GM18498 (cell line): ENCODE data around the gene PLCH1.

Experiments used
- ATAC-seq: cut with Tn5 transposase; IDR thresholded peaks from one replicate; pipeline ENCODE4 v1.9.1; 2021; ENCODE audit warnings: mild to moderate bottlenecking, moderate library complexity; ENCODE audit not compliant: unreplicated experiment

PLCH1 gene

GRCh38 chr3:155390351-155390750 lies 354.5 kb downstream of the PLCH1 start:
- no peak for ATAC-seq

- ATAC-seq = no peak
Observed at GRCh38 chr3:155388417-155388816, 356.5 kb downstream of the PLCH1 start.

- ATAC-seq = no peak
Observed at GRCh38 chr3:155387571-155387970, 357.3 kb downstream of the PLCH1 start.

GRCh38 chr3:155386919-155387318 lies 358.0 kb downstream of the PLCH1 start:
- ATAC-seq = no peak

GRCh38 chr3:155385896-155386625 lies 358.8 kb downstream of the PLCH1 start:
- no peak for ATAC-seq

DNA sequence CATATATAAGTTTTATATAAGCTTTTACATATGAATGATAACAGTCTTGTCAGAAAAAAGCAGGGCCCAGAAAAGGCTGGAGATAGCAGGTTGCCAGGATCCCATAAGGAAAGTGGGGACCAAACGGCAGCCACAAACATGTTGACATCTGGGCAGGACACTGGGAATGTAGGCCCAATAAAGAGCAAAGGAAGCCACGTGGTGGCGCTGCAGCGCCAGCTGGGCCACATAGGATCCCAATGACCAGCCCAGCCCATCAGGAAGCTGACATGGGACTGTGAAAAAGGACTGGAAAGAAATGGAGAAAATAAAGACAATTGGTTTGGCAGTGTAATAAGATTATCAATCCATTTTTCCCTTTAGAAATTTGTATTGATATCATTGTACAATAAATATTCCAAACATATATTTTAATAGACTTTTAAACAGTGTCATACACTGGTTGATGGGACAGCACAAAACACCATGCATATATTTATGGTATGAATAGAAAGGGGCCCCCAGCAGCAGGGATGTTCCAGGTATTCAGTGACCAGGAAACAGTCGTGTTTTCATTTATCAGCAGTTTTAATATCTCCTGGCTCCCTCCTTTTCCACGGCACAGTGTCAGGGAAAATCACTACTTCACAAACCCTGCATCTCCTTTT lies 362.4 kb downstream of the PLCH1 start:
- no peak for ATAC-seq

GRCh38 chr3:155377847-155378246 lies 367.0 kb downstream of the PLCH1 start:
- ATAC-seq = no peak

DNA sequence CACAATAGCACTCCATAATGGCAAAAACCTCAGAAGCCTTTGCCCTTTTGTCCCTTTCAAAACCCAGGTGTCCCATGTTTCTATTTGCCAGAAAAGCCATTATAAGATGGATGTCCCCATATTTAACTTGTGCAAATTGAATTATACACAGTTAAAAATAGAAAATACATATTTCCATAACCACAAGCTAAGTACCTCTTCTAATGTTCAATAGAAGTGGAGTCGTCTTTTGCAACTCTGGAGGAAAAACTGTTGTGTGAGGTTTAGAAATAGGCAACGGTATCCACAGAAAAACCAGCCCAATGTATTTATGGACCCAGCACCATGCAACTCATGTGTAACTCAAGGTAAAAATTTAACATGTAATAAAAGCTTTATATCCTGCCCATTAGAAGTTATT lies 367.8 kb downstream of the PLCH1 start:
- ATAC-seq = no peak

- ATAC-seq = no peak
Observed at GRCh38 chr3:155372281-155372680, 372.6 kb downstream of the PLCH1 start.

GRCh38 chr3:155370764-155371503 lies 373.9 kb downstream of the PLCH1 start:
- ATAC-seq = no peak

DNA sequence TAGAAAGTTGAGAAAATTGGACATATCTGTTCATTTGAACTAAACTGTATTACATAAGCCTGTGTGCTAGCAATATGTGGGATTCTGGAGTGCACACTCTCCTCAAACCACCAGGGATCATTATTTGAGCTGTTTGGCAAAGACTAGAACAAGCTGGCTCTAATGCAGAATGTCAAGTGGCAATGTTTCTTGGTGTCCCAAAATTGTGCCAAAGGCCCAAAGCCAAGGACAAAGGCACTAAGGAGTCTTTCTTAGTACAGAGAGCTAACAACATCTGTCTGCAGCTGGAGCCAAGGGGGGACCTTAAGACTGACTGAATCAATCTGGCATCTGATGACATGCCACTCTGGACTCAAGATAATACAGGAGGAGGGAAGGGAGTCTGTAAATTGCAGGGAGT lies 374.7 kb downstream of the PLCH1 start:
- ATAC-seq = no peak

DNA sequence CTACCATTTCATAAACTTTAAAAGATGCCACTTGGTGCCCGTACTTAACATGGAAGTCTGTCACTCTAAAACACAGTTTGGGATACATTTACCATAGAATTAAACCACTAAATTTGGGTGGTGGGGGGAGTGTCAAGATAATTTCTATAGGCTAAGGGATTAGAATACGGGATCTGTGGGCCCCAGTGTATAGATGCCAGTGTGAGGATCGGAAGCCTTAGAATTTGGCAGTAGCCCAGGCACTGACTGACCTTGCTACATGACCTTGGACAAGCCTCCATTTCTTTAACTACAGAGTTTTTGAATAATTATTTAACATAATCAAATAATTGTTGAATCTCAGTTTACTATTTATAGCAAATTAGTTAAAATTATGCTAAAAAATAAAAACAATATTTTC lies 375.1 kb downstream of the PLCH1 start:
- no peak for ATAC-seq

- no peak for ATAC-seq
Observed at GRCh38 chr3:155369244-155369643, 375.6 kb downstream of the PLCH1 start.

GRCh38 chr3:155368786-155369185 lies 376.1 kb downstream of the PLCH1 start:
- ATAC-seq = no peak

GRCh38 chr3:155367506-155367905 lies 377.4 kb downstream of the PLCH1 start:
- ATAC-seq = no peak

DNA sequence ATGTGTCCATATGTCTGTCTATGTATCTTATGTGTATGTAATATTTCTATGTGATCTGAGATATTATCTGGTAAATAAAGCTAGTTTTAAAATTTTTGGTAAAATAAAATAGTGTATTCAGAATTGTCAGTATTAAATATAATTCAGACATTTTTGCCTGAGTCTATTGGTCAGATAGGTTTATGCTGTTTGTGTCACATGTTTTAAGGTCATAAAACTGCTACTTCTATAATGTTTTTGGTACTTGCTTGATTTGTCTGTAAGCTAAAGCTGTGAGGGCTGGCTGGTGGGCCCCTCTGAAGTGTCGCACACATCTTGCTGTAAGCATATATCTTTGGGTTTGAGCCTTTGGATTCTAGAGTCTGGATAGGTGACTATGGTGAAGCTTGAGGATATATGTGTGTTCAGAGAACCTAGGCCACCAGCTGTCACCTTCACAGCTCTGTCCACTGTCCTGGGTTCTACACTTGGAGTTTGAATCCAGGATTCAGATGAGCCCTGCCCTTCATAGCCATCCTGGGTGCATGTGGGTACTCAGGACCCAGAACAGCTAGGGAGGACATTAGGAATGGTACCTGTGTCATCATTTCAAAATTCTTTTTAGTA lies 379.6 kb downstream of the PLCH1 start:
- ATAC-seq = no peak

GRCh38 chr3:155364492-155364891 lies 380.4 kb downstream of the PLCH1 start:
- ATAC-seq = no peak

GRCh38 chr3:155363690-155364070 lies 381.2 kb downstream of the PLCH1 start:
- ATAC-seq = no peak

- ATAC-seq = no peak
Observed at GRCh38 chr3:155362808-155363689, 381.8 kb downstream of the PLCH1 start.

DNA sequence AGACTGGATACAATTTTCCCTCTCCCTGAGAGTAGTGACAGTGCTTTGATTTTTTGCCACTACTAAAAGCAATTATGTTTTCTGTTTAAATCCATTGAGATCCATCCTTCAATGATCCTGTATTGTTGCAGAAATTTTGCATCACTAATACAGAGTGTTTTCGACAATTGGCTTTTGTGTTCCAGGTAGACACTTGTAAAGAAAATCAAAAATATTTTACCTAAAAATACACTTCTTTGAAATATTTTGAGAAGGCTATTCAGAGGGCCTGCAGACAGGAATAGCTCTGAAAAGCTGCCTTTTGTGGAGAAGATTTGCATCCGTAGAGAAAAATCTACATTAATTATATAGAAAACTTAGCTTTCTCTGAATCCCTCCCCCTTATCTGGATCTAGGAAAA lies 384.6 kb downstream of the PLCH1 start:
- ATAC-seq = no peak
